Stomach smooth muscle (tissue), 2 donors: ENCODE data around the gene SLC1A1.

ENCODE experiments used
- H3K27ac ChIP-seq: one replicate; pipeline ENCODE4 v1.7.0; 2013; ENCODE audit warnings: mild to moderate bottlenecking, low read length, inconsistent platforms
- H3K27me3 ChIP-seq, 2 donors: one replicate each; pipeline ENCODE4 v1.7.0; 2013; ENCODE audit warnings: low read length in 2 of 2; ENCODE audit not compliant: insufficient read depth in 2 of 2, control insufficient read depth in 1 of 2
- H3K36me3 ChIP-seq, 2 donors: one replicate each; pipeline ENCODE4 v1.7.0; 2013; ENCODE audit warnings: low read length in 2 of 2; ENCODE audit not compliant: control insufficient read depth in 2 of 2, insufficient read depth in 2 of 2
- H3K4me1 ChIP-seq: one replicate; pipeline ENCODE4 v1.7.0; 2013; ENCODE audit warnings: low read length; ENCODE audit not compliant: control insufficient read depth, insufficient read depth
- H3K4me3 ChIP-seq, 2 donors: one replicate each; pipeline ENCODE4 v1.7.0; 2013; ENCODE audit warnings: low read length in 2 of 2
- H3K9ac ChIP-seq, 2 donors: one replicate each; pipeline ENCODE4 v1.7.0; 2013; ENCODE audit warnings: low read length in 2 of 2, mild to moderate bottlenecking in 1 of 2
- H3K9me3 ChIP-seq, 2 donors: one replicate each; pipeline ENCODE4 v1.7.0; 2013; ENCODE audit warnings: low read length in 2 of 2; ENCODE audit not compliant: control insufficient read depth in 2 of 2
- donor health status: healthy.
- donor health status: Pancreatic carcinoma.

Gene SLC1A1

GRCh38 chr9:4559261-4560182 is 69.3 kb downstream of the SLC1A1 start:
- no peaks in the 10 kb centered on the region for H3K27me3 ChIP-seq
- H3K4me1 ChIP-seq: peaks cover 2% of the 10 kb centered on the region
- no peaks in the 10 kb centered on the region for H3K36me3 ChIP-seq
- H3K27ac ChIP-seq: no peak overlapping the region
- H3K9me3 ChIP-seq: peaks cover 0 to 3% of the 10 kb centered on the region in 2 donors
- no peak overlapping the region for H3K9ac ChIP-seq
- no peak overlapping the region for H3K4me3 ChIP-seq

- H3K36me3 ChIP-seq: no peaks in the 10 kb centered on the region
- H3K9me3 ChIP-seq: no peaks in the 10 kb centered on the region
- no peak overlapping the region for H3K27ac ChIP-seq
- H3K4me3 ChIP-seq: no peak overlapping the region
- no peaks in the 10 kb centered on the region for H3K27me3 ChIP-seq
- no peak overlapping the region for H3K9ac ChIP-seq
- no peaks in the 10 kb centered on the region for H3K4me1 ChIP-seq
Observed at GRCh38 chr9:4563105-4563504, 72.8 kb downstream of the SLC1A1 start.

GRCh38 chr9:4566806-4567205 is 76.5 kb downstream of the SLC1A1 start:
- no peaks in the 10 kb centered on the region for H3K4me1 ChIP-seq
- no peak overlapping the region for H3K9ac ChIP-seq
- H3K27ac ChIP-seq: no peak overlapping the region
- H3K36me3 ChIP-seq: no peaks in the 10 kb centered on the region
- no peak overlapping the region for H3K4me3 ChIP-seq
- no peaks in the 10 kb centered on the region for H3K9me3 ChIP-seq
- H3K27me3 ChIP-seq: no peaks in the 10 kb centered on the region

- no peaks in the 10 kb centered on the region for H3K4me1 ChIP-seq
- no peak overlapping the region for H3K27ac ChIP-seq
- no peaks in the 10 kb centered on the region for H3K36me3 ChIP-seq
- no peaks in the 10 kb centered on the region for H3K9me3 ChIP-seq
- H3K9ac ChIP-seq: no peak overlapping the region
- H3K27me3 ChIP-seq: no peaks in the 10 kb centered on the region
- no peak overlapping the region for H3K4me3 ChIP-seq
Observed at GRCh38 chr9:4567601-4568000, 77.3 kb downstream of the SLC1A1 start.

- Histone ChIP-seq H3K9me3 (no peaks in the 10 kb centered on the region), H3K9ac (no peak overlapping the region), H3K36me3 (no peaks in the 10 kb centered on the region), H3K27me3 (no peaks in the 10 kb centered on the region), H3K4me1 (peaks cover 1% of the 10 kb centered on the region), H3K4me3 (no peak overlapping the region), H3K27ac (no peak overlapping the region)
Observed at GRCh38 chr9:4569101-4569500, 78.8 kb downstream of the SLC1A1 start.

- H3K9ac ChIP-seq: no peak overlapping the region
- no peak overlapping the region for H3K27ac ChIP-seq
- H3K4me1 ChIP-seq: peaks cover 3% of the 10 kb centered on the region
- no peak overlapping the region for H3K4me3 ChIP-seq
- peaks cover 6 to 12% of the 10 kb centered on the region in 2 donors for H3K36me3 ChIP-seq
- no peaks in the 10 kb centered on the region for H3K27me3 ChIP-seq
- H3K9me3 ChIP-seq: no peaks in the 10 kb centered on the region
Observed at GRCh38 chr9:4572184-4572826, 82.0 kb downstream of the SLC1A1 start.

- Histone ChIP-seq H3K4me1 (peaks cover 3% of the 10 kb centered on the region), H3K27me3 (no peaks in the 10 kb centered on the region), H3K9me3 (no peaks in the 10 kb centered on the region), H3K36me3 (peaks cover 6 to 12% of the 10 kb centered on the region in 2 donors), H3K4me3 (no peak overlapping the region), H3K27ac (no peak overlapping the region), H3K9ac (no peak overlapping the region)
Observed at GRCh38 chr9:4573176-4573575, 82.9 kb downstream of the SLC1A1 start.

GRCh38 chr9:4573634-4574389 is 83.5 kb downstream of the SLC1A1 start:
- Histone ChIP-seq H3K9ac (no peak overlapping the region), H3K9me3 (no peaks in the 10 kb centered on the region), H3K4me3 (no peak overlapping the region), H3K36me3 (peaks cover 6 to 12% of the 10 kb centered on the region in 2 donors), H3K27ac (no peak overlapping the region), H3K4me1 (peaks cover 3% of the 10 kb centered on the region), H3K27me3 (no peaks in the 10 kb centered on the region)

GRCh38 chr9:4574657-4575243 is 84.5 kb downstream of the SLC1A1 start:
- no peaks in the 10 kb centered on the region for H3K9me3 ChIP-seq
- peaks cover 3% of the 10 kb centered on the region for H3K4me1 ChIP-seq
- H3K4me3 ChIP-seq: no peak overlapping the region
- no peak overlapping the region for H3K9ac ChIP-seq
- no peaks in the 10 kb centered on the region for H3K27me3 ChIP-seq
- peaks cover 6 to 12% of the 10 kb centered on the region in 2 donors for H3K36me3 ChIP-seq
- no peak overlapping the region for H3K27ac ChIP-seq

- H3K4me3 ChIP-seq: no peak overlapping the region
- peaks cover 3% of the 10 kb centered on the region for H3K4me1 ChIP-seq
- peaks cover 10 to 13% of the 10 kb centered on the region in 2 donors for H3K36me3 ChIP-seq
- H3K9ac ChIP-seq: no peak overlapping the region
- no peak overlapping the region for H3K27ac ChIP-seq
- no peaks in the 10 kb centered on the region for H3K9me3 ChIP-seq
- H3K27me3 ChIP-seq: no peaks in the 10 kb centered on the region
Observed at GRCh38 chr9:4575997-4576396, 85.7 kb downstream of the SLC1A1 start.
